OCI-LY3 (cell line): ENCODE results near the gene SPEM2.

Experiments used
- CTCF ChIP-seq: fragments of 200-600, 300-600 bp; sonication (generic); IDR thresholded peaks from 2 replicates; pipeline ENCODE4 v1.5.1; 2014; ENCODE audit warnings: antibody characterized with exemption, low read length, low read depth
- EZH2phosphoT487 ChIP-seq: fragments of 200-600 bp; shearing (Covaris generic); IDR thresholded peaks from 2 replicates; pipeline ENCODE4 v1.6.1; 2018; ENCODE audit warnings: antibody characterized with exemption, mixed run types, low read depth

- TF ChIP-seq CTCF = no peak
- no peak for TF ChIP-seq EZH2phosphoT487
Measured at GRCh38 chr17:7380321-7380720, 45.1 kb upstream of the SPEM2 start.
